ENCODE measurements around the gene C16orf90. TPM values are rescaled to one million over a fixed set of nuclear protein-coding genes. Genes with fewer than 3 reads are reported as not detected.
A peak's percentile ranks its signal among the peaks of the same experiment; 100 is the strongest.
"Not testable (repeated sequence)": the region's sequence is repeated elsewhere in the genome, so short reads cannot be mapped to it uniquely, and the experiment has no call there.

C16orf90 gene
- total RNA-seq, 2 donors from 2014 or later: not detected

DNA sequence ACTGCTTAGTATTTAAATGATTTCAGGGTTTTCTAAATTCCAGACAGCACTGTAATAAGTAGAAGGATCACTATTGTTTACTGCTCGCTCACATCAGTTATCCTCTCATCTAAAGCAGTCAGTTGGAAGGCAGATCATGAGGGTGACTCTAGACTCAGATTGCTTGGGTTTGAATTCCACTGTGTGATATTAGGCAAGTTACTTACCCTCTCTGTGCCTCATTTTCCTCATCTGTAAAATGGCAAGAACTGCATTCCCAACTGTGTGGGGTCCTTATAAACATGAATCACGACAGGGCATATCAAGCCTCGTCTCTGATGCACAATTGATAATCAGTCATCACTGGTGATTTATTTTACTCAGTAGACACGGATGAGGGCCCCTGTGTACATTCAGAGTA lies 20.6 kb upstream of the C16orf90 start:
- no peak for DNase-seq
- ATAC-seq: no peak
- intact Hi-C loops (cut with DNase I, micrococcal nuclease): no loop called here

DNA sequence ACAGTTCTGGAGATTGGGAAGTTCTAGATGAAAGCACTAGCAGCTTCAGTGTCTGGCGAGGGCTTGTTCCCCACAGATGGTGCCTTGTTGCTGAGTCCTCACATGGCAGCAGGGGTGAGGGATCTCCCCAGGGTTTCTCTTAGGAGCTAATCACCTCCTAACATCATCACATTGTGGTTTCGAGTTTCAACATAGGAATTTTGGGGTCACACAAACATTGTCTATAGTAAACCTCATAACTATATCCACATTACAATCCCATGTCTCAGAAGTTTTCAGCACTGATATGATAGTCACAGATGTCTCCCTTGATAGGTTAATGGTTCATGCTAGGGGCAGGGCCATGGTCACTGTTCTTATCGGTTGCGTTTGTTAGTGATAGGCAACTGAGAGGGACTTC lies 19.3 kb upstream of the C16orf90 start:
- intact Hi-C loops (cut with DNase I, micrococcal nuclease): no loop called here
- ATAC-seq: no peak
- no peak for DNase-seq

DNA sequence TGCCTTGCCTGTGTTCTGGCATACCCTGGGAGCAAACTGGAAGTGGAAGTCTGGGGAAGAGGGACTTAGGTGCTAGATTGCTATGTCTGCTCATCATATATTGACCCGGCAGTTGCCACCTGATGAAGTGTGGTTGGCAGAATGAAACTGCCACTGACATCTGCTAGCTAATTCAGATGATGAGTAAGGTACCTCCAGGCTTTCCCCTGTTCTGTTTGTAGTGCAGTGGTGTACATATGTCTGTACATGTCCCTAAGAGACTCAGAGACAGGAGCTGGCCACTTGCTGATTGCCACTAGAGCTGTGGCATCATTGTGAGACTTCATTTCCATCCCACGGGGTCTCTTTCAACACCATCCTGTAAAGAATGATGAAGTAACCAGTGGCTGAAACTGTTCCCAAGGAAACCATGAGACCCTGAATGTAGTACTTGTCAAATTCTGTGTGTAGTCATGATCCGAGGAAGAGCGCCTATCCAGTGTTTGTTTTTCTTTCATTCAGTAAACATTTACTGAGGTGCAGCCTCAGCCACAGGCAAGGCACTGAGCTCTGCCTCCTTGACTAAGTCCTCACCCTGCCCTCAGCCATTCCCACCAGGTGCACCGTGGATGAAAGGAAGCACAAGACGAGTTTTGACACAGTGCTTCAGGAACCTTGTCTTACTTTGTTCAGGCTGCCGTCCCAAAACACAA lies 18.7 kb upstream of the C16orf90 start:
- intact Hi-C loops (cut with DNase I, micrococcal nuclease): no loop called here
- ATAC-seq: no peak
- DNase-seq: no peak

DNA sequence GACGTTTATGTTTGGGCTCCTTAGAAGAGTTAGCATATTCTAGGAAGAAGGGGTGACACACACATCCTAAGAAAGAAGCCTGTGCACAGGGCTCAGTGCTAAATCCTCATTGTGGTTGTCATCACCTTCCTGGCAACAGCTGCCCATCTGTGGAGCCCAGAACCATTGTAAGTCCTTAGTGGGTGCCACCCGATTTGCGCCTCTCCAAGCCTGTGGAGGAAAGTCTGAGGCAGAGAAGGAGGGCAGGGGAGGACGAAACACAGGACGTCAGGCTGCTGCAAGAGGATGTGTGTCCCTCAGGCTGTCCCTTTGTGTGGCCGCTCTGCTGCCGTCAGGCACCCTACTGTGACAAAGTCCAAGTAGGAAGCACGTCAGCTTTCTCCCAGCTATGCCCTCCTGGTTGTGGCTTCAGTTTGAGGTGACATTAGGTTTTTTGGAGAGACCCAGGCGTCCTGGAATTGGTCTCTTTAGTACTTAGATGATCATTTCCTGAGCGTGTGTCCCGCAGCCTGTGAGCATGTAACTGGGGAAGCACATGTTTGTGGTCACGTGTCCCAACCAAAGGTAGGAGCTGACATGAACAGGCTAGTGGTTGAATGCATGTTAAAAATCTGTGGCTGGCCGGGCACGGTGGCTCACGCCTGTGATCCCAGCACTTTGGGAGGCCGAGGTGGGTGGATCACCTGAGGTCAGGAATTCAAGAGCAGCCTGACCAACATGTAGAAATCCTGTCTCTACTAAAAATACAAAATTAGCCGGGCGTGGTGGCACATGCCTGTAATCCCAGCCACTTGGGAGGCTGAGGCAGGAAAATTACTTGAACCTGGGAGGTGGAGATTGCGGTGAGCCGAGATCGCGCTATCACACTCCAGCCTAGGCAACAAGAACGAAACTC lies 16.2 kb upstream of the C16orf90 start:
- intact Hi-C loops (cut with DNase I, micrococcal nuclease): no loop called here
- no peak for DNase-seq
- ATAC-seq: no peak

DNA sequence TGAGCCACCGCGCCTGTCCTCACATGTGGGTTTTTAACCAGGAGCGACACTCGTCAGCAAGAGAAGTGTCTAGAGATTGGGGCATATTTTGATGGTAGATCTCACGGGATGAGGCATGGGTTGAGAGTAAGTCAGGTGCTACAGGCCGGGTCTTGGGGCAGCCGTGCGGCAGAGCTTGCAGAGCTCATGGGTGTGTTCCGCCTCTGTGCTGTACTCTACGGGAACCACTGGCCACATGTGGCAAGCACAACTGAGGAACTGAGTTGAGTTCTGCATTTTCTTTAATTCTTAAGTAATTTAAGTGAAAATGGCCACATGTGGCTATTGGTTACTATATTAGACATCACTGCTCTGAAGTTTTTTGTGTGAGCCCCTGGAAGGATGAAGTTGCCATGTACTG lies 15.1 kb upstream of the C16orf90 start:
- intact Hi-C loops (cut with DNase I, micrococcal nuclease): no loop called here
- no peak for ATAC-seq
- no peak for DNase-seq

DNA sequence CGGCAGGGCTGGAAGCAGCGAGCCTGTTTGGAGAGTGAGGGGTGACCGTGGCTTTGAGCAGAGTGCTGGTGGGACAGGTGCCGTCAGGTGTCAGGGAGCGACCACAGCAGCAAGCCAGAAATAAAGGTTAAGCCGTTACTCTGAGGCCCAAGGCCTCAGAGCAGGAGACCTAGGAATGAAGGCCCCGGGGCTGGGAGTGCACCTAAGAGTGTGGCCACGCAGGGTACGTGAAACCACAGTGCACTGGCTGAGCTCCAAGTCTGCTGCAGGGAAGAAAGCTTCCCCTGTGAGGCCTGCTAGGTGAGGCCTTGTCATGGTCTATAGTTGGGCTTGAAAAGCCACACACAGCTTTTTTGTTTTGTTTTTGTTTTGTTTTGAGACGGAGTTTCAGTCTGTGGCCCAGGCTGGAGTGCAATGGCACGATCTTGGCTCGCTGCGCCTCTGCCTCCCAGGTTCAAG lies 14.2 kb upstream of the C16orf90 start:
- intact Hi-C loops (cut with DNase I, micrococcal nuclease): no loop called here
- DNase-seq (peak in 1 of 2 donors; percentile 61), ATAC-seq (peak; percentile 27)

DNA sequence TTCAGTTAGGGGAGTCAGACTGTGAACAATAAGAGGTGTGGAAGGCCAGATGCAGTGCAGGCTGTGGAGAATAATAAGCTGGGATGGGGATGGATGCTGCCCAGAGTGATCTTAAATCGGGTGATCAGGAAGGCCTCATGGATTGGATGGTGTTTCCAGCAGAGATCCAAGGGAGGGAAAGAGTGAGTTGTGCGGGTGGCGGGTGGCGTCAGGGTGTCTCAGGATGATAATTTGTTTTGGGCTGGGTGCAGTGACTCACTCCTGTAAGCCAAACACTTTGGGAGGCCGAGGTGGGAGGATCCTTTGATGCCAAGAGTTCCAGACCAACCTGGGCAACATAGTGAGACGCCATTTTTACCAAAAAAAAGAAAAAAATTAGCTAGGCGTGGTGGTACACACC lies 13.4 kb upstream of the C16orf90 start:
- DNase-seq: no peak
- intact Hi-C loops (cut with DNase I, micrococcal nuclease): no loop called here
- ATAC-seq: no peak

DNA sequence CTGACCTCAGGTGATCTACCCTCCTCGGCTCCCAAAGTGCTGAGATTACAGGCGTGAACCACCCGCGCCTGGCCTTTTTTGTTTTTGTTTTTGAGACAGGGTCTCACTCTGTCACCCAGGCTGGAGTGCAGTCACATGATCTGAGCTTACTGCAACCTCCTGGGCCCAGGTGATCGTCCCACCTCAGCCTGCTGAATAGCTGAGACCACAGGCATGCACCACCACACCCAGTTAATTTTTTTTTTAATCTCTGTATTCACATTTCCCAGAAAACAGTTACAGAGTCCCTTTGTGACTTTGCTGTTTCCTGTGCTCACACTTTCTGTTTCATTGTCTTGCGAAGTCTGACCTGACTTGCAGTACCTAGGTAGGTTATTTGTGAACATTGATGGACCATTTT lies 8.2 kb upstream of the C16orf90 start:
- ATAC-seq (no peak), DNase-seq (no peak)
- intact Hi-C loops (cut with DNase I, micrococcal nuclease): no loop called here

DNA sequence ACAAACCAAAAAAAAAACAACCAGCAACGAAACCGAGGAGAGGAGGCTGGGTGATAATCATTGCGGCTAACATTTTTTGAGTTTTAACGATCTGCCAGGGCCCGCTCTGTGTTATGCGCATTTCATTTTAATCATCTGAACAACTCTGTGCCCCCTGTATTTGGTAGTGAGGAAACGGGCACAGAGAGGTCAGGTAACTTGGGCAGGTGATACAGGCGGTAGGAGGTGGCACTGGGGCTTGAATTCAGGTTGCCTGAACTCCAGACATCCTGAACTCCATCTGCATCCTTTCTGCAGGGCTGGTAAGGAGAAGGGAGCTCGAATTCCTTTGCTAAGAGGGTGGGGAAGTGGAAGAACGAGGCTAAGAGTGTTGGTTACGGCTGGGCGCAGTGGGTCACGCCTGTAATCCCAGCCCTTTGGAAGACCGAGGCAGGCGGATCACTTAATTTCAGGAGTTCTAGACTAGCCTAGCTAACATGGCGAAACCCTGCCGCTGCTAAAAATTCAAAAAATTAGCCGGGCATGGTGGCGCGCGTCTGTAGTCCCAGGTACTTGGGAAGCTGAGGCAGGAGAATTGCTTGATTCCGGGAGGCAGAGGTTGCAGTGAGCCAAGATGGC lies 6.6 kb upstream of the C16orf90 start:
- intact Hi-C loops (cut with DNase I, micrococcal nuclease): no loop called here
- DNase-seq (no peak), ATAC-seq (no peak)

DNA sequence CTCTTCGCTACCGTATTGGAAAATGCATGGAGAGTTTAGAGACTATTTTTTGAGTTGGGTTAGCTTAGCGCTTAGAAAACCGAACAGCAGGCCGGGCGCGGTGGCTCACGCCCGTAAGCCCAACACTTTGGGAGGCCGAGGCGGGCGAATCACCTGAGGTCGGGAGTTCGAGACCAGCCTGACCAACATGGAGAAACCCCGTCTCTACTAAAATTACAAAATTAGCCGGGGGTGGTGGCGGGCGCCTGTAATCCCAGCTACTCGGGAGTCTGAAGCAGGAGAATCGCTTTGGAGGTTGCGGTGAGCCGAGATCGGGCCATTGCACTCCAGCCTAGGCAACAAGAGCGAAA lies 6.1 kb upstream of the C16orf90 start:
- ATAC-seq; DNase-seq; intact Hi-C loops (cut with DNase I, micrococcal nuclease): not testable (repeated sequence)

DNA sequence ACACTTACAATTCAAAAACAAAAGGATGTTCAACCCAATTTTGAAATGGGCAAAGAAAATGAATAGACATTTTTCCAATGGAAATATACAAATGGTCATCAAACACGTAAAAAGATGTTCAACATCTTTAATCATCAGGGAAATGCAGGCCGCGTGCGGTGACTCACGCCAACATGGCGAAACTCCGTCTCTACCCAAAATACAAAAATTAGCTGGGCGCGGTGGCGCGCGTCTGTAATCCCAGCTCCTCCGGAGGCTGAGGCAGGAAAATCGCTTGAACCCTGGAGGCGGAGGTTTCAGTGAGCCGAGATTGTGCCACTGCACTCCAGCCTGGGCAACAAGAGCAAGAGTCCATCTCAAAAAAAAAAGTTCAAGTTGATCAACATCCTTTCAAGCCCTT lies 3.7 kb upstream of the C16orf90 start:
- DNase-seq: no peak
- no peak for ATAC-seq
- intact Hi-C loops (cut with DNase I, micrococcal nuclease): no loop called here

DNA sequence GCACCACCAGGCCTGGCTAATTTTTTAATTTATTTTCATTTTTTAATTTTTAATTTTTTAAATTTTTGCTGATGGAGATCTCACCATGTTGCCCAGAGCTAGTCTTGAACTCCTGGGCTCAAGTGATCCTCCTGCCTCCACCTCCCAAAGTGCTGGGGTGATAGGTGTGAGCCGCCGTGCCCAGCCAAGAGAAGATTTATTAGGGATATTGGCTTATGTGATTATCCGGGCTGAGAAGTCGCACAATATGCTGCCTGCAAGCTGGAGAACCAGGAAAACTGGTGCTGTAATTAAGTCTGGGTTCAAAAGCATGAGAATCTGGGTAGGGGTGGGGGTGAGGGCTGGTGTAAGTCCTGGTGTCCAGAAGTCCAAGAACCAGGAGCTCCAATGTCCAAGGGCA lies 2.5 kb upstream of the C16orf90 start:
- ATAC-seq (no peak), DNase-seq (no peak)
- intact Hi-C loops (cut with DNase I, micrococcal nuclease): no loop called here

DNA sequence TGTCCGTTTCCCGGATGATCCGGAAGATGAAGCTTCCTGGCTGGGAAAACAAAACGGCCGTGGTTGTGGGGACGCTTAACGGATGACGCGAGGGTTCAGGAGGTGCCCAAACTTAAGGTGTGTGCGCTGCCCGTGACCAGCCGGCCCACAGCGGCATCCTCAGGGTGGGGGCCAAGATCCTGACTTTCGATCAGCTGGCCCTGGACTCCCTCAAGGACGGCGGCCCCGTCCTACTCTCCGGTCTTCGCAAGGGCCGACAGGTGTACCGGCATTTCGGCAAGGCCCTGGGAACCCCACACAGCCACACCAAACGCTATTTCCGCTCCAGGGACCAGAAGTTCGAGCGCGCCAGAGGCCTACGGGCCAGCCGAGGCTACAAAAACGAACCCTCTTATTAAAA lies 1.1 kb upstream of the C16orf90 start:
- DNase-seq (no peak), ATAC-seq (no peak)
- intact Hi-C loops (cut with DNase I, micrococcal nuclease): no loop called here

DNA sequence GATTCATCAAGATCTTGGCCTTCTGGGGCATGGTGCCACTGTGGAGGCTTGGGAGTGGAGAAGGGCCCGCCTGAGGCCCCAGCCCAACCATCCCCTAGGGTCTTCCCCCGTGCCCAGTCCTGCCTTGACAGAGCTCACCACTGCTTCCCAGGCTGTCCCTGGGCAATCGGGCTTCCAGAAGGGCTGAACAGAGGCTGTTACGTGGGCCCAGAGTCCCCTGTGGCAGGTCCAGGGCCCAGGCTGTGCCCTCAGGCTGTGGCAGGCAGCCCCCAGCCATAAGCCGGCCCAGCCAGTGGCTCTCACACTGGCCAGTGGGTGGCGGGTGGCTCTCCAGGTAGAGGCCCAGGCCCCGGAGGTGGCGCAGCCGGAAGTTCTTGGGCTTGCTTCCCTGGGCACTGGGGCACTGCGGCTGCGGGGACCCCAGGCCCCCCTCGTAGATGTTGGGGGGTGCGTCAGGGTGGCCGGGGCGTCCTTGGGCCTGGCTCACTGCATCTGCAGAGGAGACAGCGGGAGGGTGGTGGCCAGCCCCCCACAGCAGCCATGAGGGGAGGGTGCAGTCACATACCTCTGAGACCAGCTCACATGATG lies 809 bp downstream of the C16orf90 start:
- no peak for ATAC-seq
- intact Hi-C loops (cut with DNase I, micrococcal nuclease): no loop called here
- no peak for DNase-seq

DNA sequence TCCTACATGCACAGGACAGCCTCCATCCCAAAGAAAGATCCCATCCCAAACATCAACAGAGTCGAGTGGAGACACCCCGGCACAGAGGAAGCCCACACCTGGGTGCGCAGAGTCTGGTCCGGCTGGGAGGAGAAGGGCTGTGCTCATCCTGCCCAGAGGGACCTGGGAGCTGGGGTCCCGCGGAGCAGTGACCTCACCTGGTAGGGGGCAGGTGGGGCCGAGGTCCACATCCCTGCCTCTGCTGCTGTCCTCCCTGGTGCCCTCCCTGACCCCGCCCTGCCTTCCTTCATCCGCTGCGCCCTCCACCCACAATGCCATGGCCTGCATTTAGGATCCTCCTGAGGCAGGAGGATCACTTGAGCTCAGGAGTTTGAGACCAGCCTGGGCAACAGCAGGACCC lies 2.9 kb downstream of the C16orf90 start:
- DNase-seq (no peak), ATAC-seq (no peak)
- intact Hi-C loops (cut with DNase I, micrococcal nuclease): no loop called here

DNA sequence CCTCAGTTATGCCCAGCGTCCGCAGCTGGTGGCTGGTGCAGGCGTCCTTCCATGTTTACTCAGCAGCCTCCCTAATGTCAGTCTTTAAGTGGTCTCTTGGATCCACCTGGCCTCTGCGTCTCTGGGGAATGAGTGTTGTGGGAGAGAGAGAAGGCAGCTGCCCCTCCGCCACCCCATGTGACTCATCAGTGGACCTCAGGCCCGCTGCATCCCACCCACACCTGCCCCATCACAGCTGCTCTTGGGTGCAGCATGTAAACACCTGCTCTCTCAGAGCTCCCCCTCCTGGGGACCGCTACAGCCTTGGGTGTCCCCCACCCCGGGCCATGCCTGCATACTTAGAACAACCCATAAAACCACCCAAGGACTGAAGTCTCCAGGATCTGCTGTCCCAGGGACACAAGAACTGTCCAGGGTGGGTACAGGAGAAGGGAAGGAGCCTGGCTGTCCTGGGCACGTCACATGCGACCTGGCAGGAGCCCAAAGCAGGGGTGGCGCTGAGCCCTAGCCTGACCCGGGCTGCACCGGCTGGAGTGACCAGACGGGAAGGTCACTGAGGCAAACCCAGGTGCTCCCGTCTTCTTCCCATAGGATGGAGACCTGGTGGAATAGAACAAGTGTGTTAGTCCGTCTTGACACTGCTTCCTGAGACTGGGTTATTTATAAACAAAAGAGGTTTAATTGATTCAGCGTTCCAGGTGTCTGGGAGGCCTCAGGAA lies 4.2 kb downstream of the C16orf90 start:
- intact Hi-C loops (cut with DNase I, micrococcal nuclease): no loop called here
- ATAC-seq (peak; percentile 42), DNase-seq (peak in 1 of 2 donors; percentile 41)

DNA sequence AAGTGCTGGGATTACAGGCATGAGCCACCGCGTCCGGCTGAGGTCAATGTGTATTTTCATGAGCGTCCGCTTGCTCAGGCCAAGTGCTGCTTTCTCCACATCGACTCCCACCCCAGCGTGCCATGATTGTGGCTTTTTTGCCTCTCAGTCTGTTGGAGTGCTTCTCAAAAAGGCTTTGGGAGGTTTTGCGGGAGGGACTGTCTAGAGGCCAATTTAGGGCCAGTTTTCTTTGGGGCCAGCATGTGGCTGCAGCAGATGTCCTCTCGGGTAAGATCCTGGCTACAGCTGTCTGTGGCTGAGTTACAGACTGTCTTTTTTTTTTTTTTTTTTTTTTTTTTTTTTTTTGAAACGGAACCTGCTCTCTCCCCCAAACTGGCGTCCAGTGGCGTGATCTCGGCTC lies 6.5 kb downstream of the C16orf90 start:
- intact Hi-C loops (cut with DNase I, micrococcal nuclease): no loop called here
- ATAC-seq (no peak), DNase-seq (no peak)

DNA sequence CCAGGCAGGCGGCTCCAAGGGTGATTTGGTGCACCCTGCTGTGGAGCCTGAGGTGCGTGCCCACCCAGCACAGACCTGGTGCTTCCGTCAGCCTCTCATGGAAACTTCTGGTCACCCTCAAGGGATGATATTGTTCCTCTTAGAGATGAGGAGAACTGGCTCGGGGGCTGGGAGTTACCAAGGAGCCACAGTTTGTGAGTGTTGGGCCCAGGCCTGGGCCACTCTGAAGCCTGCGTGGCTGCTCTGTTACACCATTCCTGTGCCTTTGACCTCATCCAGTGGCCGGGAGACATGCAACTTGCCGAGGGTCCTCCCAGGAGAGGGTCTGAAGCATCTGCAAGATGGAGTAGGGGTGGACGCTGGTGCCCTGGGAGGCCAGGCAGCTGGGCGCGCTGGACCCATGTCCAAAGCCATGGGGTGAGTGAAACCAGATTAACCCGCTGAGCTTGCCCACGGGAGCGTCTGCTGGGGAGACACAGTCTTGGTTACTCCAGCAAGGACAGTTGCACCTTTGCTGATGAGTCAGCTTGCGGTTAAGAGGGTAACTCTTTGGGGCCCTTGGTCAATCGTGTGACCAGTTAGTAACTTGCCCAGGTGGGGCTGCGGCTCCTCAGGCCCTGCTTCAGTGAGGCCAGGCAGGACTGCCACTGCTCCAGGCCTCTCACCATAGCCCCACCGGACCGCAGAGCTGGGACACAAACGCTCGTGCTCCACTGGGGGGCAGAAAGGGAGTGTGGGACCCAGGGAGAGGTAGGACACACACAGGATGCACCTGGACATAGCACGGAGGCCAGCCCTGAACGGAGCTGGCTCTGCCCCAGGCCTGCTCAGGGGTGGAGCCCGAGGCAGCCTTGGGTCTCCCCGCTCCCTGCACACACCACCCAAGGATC lies 7.5 kb downstream of the C16orf90 start:
- DNase-seq: no peak
- ATAC-seq: peak; percentile 9
- intact Hi-C loops (cut with DNase I, micrococcal nuclease): no loop called here
